Mesangial cell (primary cell): ENCODE results near the gene HNRNPCL2. TPM values are rescaled to one million over a fixed set of nuclear protein-coding genes. Genes with fewer than 3 reads are reported as not detected.

ENCODE experiments used
- total RNA-seq: library from RNA; depleted of rRNA; stranded (reverse); fragments of >200 nt; gene quantifications from 2 replicates; pipeline ENCODE4 v1.2.3, GENCODE V29; 2015

HNRNPCL2 gene
- total RNA-seq = not detected in 2 replicates

DNA sequence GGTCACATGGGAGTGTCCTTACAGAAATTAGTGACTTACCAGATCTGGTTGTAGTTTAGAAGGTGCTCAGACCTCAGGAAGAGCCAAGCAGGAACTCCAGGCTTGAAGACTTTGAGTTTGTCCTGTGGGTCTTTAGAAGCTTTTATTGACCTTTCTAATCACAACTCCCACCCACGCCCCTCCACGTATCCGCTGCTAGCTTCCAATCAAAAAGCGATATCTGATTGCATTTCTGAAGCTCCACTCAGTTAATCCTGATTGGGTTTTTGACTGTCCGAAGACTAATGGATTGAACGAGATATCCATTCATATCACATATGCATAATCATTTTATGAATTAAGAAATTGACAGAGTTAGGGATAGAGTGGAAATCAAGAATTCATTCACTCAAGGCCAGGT, at the start of gene HNRNPCL2:
HNRNPCL2 (minus strand) TSS at position 101 of the 400 bp plus-strand sequence. CDS start 454 bp downstream, outside the sequence.

DNA sequence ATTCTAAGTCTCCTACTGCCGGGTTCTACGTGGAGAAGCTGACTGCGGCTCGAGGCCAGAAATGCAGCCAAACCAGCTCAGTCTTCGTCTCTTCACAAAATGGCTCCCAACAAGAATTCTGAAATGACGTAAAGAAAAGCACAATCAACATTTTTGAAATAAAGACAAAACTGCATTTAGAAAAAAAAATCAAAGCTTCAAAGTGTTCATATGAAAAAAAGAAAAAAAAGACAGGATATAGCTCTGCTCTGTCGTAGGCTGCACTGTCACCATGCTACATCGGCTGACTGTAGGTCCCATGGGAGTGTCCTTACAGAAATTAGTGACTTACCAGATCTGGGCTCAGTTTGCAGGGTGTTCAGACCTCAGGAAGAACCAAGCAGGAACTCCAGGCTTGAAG, 48.9 kb upstream of the HNRNPCL2 start, which contains the start of gene HNRNPCL4:
HNRNPCL4 (minus strand) TSS at position 101 of the 400 bp plus-strand sequence. CDS start 164 bp downstream, outside the sequence.

DNA sequence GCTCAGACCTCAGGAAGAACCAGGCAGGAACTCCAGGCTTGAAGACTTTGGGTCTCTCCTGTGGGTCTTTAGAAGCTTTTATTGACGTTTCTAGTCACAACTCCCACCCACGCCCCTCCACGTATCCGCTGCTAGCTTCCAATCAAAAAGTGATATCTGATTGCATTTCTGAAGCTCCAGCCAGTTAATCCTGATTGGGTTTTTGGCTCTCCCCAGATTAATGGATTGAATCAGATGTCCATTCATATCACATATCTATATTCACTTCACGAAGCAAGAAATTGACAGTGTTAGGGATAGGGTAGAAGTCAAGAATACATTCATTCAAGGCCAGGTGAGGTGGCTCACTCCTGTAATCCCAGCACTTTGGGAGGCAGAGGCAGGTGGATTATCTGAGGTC, 39.3 kb upstream of the HNRNPCL2 start, which contains the start of gene PRAMEF26:
PRAMEF26 (minus strand) TSS at position 101 of the 400 bp plus-strand sequence. CDS start 2,914 bp downstream, outside the sequence.

DNA sequence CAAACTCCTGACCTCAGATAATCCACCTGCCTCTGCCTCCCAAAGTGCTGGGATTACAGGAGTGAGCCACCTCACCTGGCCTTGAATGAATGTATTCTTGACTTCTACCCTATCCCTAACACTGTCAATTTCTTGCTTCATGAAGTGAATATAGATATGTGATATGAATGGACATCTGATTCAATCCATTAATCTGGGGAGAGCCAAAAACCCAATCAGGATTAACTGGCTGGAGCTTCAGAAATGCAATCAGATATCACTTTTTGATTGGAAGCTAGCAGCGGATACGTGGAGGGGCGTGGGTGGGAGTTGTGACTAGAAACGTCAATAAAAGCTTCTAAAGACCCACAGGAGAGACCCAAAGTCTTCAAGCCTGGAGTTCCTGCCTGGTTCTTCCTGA, 46.2 kb downstream of the HNRNPCL2 start, which contains the start of gene PRAMEF25:
PRAMEF25 (plus strand) TSS at position 301 of the 400 bp plus-strand sequence. CDS start 2,920 bp downstream, outside the sequence.

Other genes with a start within 250 kb of the HNRNPCL2 start
- gene PRAMEF4, start 230.7 kb downstream of the HNRNPCL2 start, total RNA-seq = not detected in 2 replicates
- gene PRAMEF10, start 218.6 kb downstream of the HNRNPCL2 start, total RNA-seq = not detected in 2 replicates
- not detected in 2 replicates for gene PRAMEF7, start 200.2 kb downstream of the HNRNPCL2 start, total RNA-seq
- gene PRAMEF6, start 169.3 kb downstream of the HNRNPCL2 start, total RNA-seq = not detected in 2 replicates
- gene PRAMEF27, start 60.3 kb downstream of the HNRNPCL2 start, total RNA-seq = not detected in 2 replicates
- not detected in 2 replicates for gene HNRNPCL3, start 56.1 kb downstream of the HNRNPCL2 start, total RNA-seq
- not detected in 2 replicates for gene PRAMEF25, start 46.1 kb downstream of the HNRNPCL2 start, total RNA-seq
- not detected in 2 replicates for gene PRAMEF26, start 39.2 kb upstream of the HNRNPCL2 start, total RNA-seq
- gene HNRNPCL4, start 48.8 kb upstream of the HNRNPCL2 start, total RNA-seq = not detected in 2 replicates
- not detected in 2 replicates for gene PRAMEF9, start 55.0 kb upstream of the HNRNPCL2 start, total RNA-seq
- gene PRAMEF13, start 84.6 kb upstream of the HNRNPCL2 start, total RNA-seq = not detected in 2 replicates
- gene PRAMEF18, start 109.3 kb upstream of the HNRNPCL2 start, total RNA-seq = not detected in 2 replicates
- gene PRAMEF5, start 137.3 kb upstream of the HNRNPCL2 start, total RNA-seq = not detected in 2 replicates
- gene PRAMEF8, start 168.3 kb upstream of the HNRNPCL2 start, total RNA-seq = not detected in 2 replicates
- gene PRAMEF33, start 186.7 kb upstream of the HNRNPCL2 start, total RNA-seq = not detected in 2 replicates
- gene PRAMEF15, start 198.7 kb upstream of the HNRNPCL2 start, total RNA-seq = not detected in 2 replicates
- not detected in 2 replicates for gene PRAMEF14, start 230.3 kb upstream of the HNRNPCL2 start, total RNA-seq